CD4-positive, alpha-beta T cell treated with Interleukin-6 at 100 ng/mL for 8 hours (primary cell): ENCODE measurements around the gene RBBP8.
A peak's percentile ranks its signal among the peaks of the same experiment; 100 is the strongest.

Experiments used
- DNase-seq: peaks from one replicate; pipeline ENCODE4 v3.0.0-alpha.2; 2020; ENCODE audit warnings: mixed read lengths, low spot score

RBBP8 gene

GRCh38 chr18:22999647-23000046 lies 66.5 kb downstream of the RBBP8 start:
- DNase-seq: no peak

GRCh38 chr18:23003289-23003688 lies 70.2 kb downstream of the RBBP8 start:
- no peak for DNase-seq

GRCh38 chr18:23012249-23012648 lies 79.1 kb downstream of the RBBP8 start:
- no peak for DNase-seq

- DNase-seq: no peak
Observed at GRCh38 chr18:23020555-23021294, 87.6 kb downstream of the RBBP8 start.

- DNase-seq: no peak
Observed at GRCh38 chr18:23021623-23022022, 88.5 kb downstream of the RBBP8 start.

- DNase-seq: no peak
Observed at GRCh38 chr18:23032030-23032582, 99.0 kb downstream of the RBBP8 start.

- no peak for DNase-seq
Observed at GRCh38 chr18:23033056-23033455, 99.9 kb downstream of the RBBP8 start.

- no peak for DNase-seq
Observed at GRCh38 chr18:23036660-23037201, 103.6 kb downstream of the RBBP8 start.

GRCh38 chr18:23037646-23038045 lies 104.5 kb downstream of the RBBP8 start:
- no peak for DNase-seq

GRCh38 chr18:23038712-23039111 lies 105.6 kb downstream of the RBBP8 start:
- DNase-seq: no peak

GRCh38 chr18:23042133-23042532 lies 109.0 kb downstream of the RBBP8 start:
- DNase-seq: no peak

GRCh38 chr18:23043803-23044376 lies 110.8 kb downstream of the RBBP8 start:
- no peak for DNase-seq

GRCh38 chr18:23049698-23050373 lies 116.7 kb downstream of the RBBP8 start:
- peak; percentile 20 for DNase-seq

- no peak for DNase-seq
Observed at GRCh38 chr18:23053776-23054457, 120.8 kb downstream of the RBBP8 start.

GRCh38 chr18:23054553-23054952 lies 121.4 kb downstream of the RBBP8 start:
- no peak for DNase-seq

- no peak for DNase-seq
Observed at GRCh38 chr18:23056315-23056714, 123.2 kb downstream of the RBBP8 start.

- DNase-seq: no peak
Observed at GRCh38 chr18:23057096-23057495, 124.0 kb downstream of the RBBP8 start.

- DNase-seq: no peak
Observed at GRCh38 chr18:23058746-23059415, 125.8 kb downstream of the RBBP8 start.

- DNase-seq: no peak
Observed at GRCh38 chr18:23059541-23060465, 126.7 kb downstream of the RBBP8 start.

- no peak for DNase-seq
Observed at GRCh38 chr18:23062011-23062410, 128.9 kb downstream of the RBBP8 start.
